Spleen (tissue), 11 donors: ENCODE results near the gene FAM209B. TPM values are rescaled to one million over a fixed set of nuclear protein-coding genes. Genes with fewer than 3 reads are reported as not detected.
A peak's percentile ranks its signal among the peaks of the same experiment; 100 is the strongest.

Experiments used
- DNase-seq: peaks from one replicate; pipeline ENCODE4 v3.0.0-alpha.2; 2020
- H3K27ac ChIP-seq, 8 donors: fragments of 200-600 bp; sonication (generic) in 7 of 8; 1 replicate in 4 of 8; 2 replicates in 4 of 8; pipeline versions ENCODE4 v1.5.0 to v1.8.0; 2016 to 2021; ENCODE audit warnings: inconsistent platforms in 4 of 8, mild to moderate bottlenecking in 4 of 8, moderate library complexity in 1 of 8
- H3K27me3 ChIP-seq, 7 donors: fragments of 200-600 bp; sonication (generic) in 6 of 7; replicated peaks in 1 of 7; 1 replicate in 4 of 7; 2 replicates in 3 of 7; pipeline versions ENCODE4 v1.5.0 to v1.8.0; 2016 to 2021; ENCODE audit warnings: inconsistent platforms in 3 of 7, mild to moderate bottlenecking in 1 of 7
- H3K36me3 ChIP-seq, 6 donors: fragments of 200-600 bp; sonication (generic) in 5 of 6; 1 replicate in 4 of 6; 2 replicates in 2 of 6; pipeline versions ENCODE4 v1.5.0 to v1.8.0; 2016 to 2021; ENCODE audit warnings: inconsistent platforms in 2 of 6
- H3K4me1 ChIP-seq, 6 donors: fragments of 200-600 bp; sonication (generic) in 5 of 6; 1 replicate in 3 of 6; 2 replicates in 3 of 6; pipeline versions ENCODE4 v1.5.0 to v1.8.0; 2016 to 2021; ENCODE audit warnings: inconsistent platforms in 3 of 6
- H3K4me3 ChIP-seq, 8 donors: fragments of 200-600 bp; sonication (generic) in 7 of 8; 1 replicate in 4 of 8; 2 replicates in 4 of 8; pipeline versions ENCODE4 v1.5.0 to v1.8.0; 2016 to 2021; ENCODE audit warnings: inconsistent platforms in 4 of 8, mild to moderate bottlenecking in 4 of 8, moderate library complexity in 2 of 8
- H3K9me3 ChIP-seq, 8 donors: fragments of 200-600 bp; sonication (generic) in 7 of 8; 1 replicate in 4 of 8; 2 replicates in 4 of 8; pipeline versions ENCODE4 v1.5.0 to v1.8.0; 2016 to 2021; ENCODE audit warnings: inconsistent platforms in 4 of 8
- CTCF ChIP-seq, 11 experiments: fragments of 200-600 bp in 7 of 11; fragments of 450-650 bp in 4 of 11; sonication (generic) in 4 of 11; IDR thresholded peaks in 8 of 11; conservative IDR thresholded peaks in 3 of 11; 1 replicate in 7 of 11; 2 replicates in 4 of 11; pipeline versions ENCODE4 v1.4.0 to v1.8.0; 2016 to 2021; ENCODE audit warnings: antibody characterized with exemption in 11 of 11, inconsistent platforms in 4 of 11, mild to moderate bottlenecking in 1 of 11
- POLR2A ChIP-seq, 3 donors: fragments of 450-650 bp; IDR thresholded peaks; one replicate each; pipeline ENCODE4 v1.5.1; 2017; ENCODE audit warnings: antibody characterized with exemption in 3 of 3, mild to moderate bottlenecking in 1 of 3
- POLR2AphosphoS5 ChIP-seq, 3 donors: sonication (generic); formaldehyde crosslinking; IDR thresholded peaks; one replicate each; pipeline ENCODE4 v1.5.1; 2017; ENCODE audit warnings: antibody characterized with exemption in 3 of 3
- WGBS, 5 donors: extraction: QIAGEN DNeasy Blood & Tissue Kit in 3 of 5; methylation state at CpG; one replicate each; pipeline versions ENCODE4 v1.1.5 to v1.1.7; 2013 to 2018; 5-methylcytosine and 5-hydroxymethylcytosine counted together
- intact Hi-C: fragments of 100-400 bp; cut with DNase I; formaldehyde crosslinking; loops from one replicate; pipeline ENCODE4 v1.15.0; 2023; ENCODE audit warnings: low total_unique reads
- polyA plus RNA-seq, 3 donors: library from polyadenylated mRNA; stranded (reverse); fragments of 200-250 nt; gene quantifications; one replicate each; pipeline ENCODE4 v1.2.1, GENCODE V29; 2013
- total RNA-seq, 7 donors: library from RNA; depleted of rRNA in 3 of 7; stranded (reverse); fragments of >200 nt in 3 of 7; fragmentation: NEBNext Ultra II Directional in 4 of 7; extraction: Animal tissue kit (Norgen Biotek cat#: 25700) in 4 of 7; gene quantifications; one replicate each; pipeline versions ENCODE4 v1.1.0 to v1.2.1, GENCODE V29; 2016 to 2021
- donor health status: healthy with polysubstance abuse.
- donor health status: DM: no; HTN: no; CAD: no; lungs with moderate emphysema.
- donor health status: DM: no; HTN: no; CAD: no.
- donor health status: Bipolar disorder and iron deficiency.
- donor health status: healthy.
- donor health status: DM: no; HTN: no; CAD: no.
- donor health status: DM: yes; HTN: yes; CAD: no.

The FAM209B gene
- total and polyA plus RNA-seq, 10 donors = 0.97 to 5.8 (median 1.9) TPM; not detected in 3

GRCh38 chr20:56575961-56576360 lies 42.9 kb downstream of the FAM209B start:
- no peak overlapping the region for H3K4me3 ChIP-seq
- H3K27ac ChIP-seq = no peak overlapping the region
- H3K4me1 ChIP-seq = no peaks in the 10 kb centered on the region
- TF ChIP-seq POLR2A (IDR thresholded peaks at IDR 0.05) (no peak), CTCF (IDR thresholded peaks at IDR 0.05 in 8 of 11, conservative IDR thresholded peaks at IDR 0.05 in 3 of 11) (no peak), POLR2AphosphoS5 (IDR thresholded peaks at IDR 0.05) (no peak)
- peaks cover 0 to 3% (median 0%) of the 10 kb centered on the region in 8 donors for H3K9me3 ChIP-seq
- intact Hi-C loops = no loop called here
- H3K27me3 ChIP-seq = peaks cover 0 to 15% (median 0%) of the 10 kb centered on the region in 7 donors
- DNase-seq = peak; percentile 8
- 56 to 59% (median 56%) methylated on average over 4 of the region's 4 CpGs for WGBS, 5 donors
- no peaks in the 10 kb centered on the region for H3K36me3 ChIP-seq

GRCh38 chr20:56579301-56579710 lies 46.3 kb downstream of the FAM209B start:
- WGBS, 5 donors = 59 to 71% (median 66%) methylated on average over 6 of the region's 6 CpGs
- intact Hi-C loops = no loop called here
- Histone ChIP-seq H3K4me3 (no peak overlapping the region), H3K9me3 (no peaks in the 10 kb centered on the region), H3K27ac (no peak overlapping the region), H3K36me3 (no peaks in the 10 kb centered on the region), H3K27me3 (peaks cover 0 to 23% (median 0%) of the 10 kb centered on the region in 7 donors), H3K4me1 (no peaks in the 10 kb centered on the region)
- no peak for DNase-seq
- TF ChIP-seq POLR2AphosphoS5 (IDR thresholded peaks at IDR 0.05) = no peak
- TF ChIP-seq POLR2A (IDR thresholded peaks at IDR 0.05) = no peak
- TF ChIP-seq CTCF (IDR thresholded peaks at IDR 0.05 in 8 of 11, conservative IDR thresholded peaks at IDR 0.05 in 3 of 11) = no peak

GRCh38 chr20:56580226-56580625 lies 47.2 kb downstream of the FAM209B start:
- no peaks in the 10 kb centered on the region for H3K9me3 ChIP-seq
- 84 to 94% (median 87%) methylated on average over 12 of the region's 12 CpGs for WGBS, 5 donors
- TF ChIP-seq POLR2A (IDR thresholded peaks at IDR 0.05) (no peak), POLR2AphosphoS5 (IDR thresholded peaks at IDR 0.05) (no peak), CTCF (IDR thresholded peaks at IDR 0.05 in 8 of 11, conservative IDR thresholded peaks at IDR 0.05 in 3 of 11) (no peak)
- no peaks in the 10 kb centered on the region for H3K4me1 ChIP-seq
- no peak for DNase-seq
- H3K4me3 ChIP-seq = no peak overlapping the region
- H3K27me3 ChIP-seq = peaks cover 0 to 16% (median 0%) of the 10 kb centered on the region in 7 donors
- intact Hi-C loops = no loop called here
- no peak overlapping the region for H3K27ac ChIP-seq
- H3K36me3 ChIP-seq = no peaks in the 10 kb centered on the region

- no peak for TF ChIP-seq POLR2AphosphoS5 (IDR thresholded peaks at IDR 0.05)
- TF ChIP-seq POLR2A (IDR thresholded peaks at IDR 0.05) = no peak
- TF ChIP-seq CTCF (IDR thresholded peaks at IDR 0.05 in 8 of 11, conservative IDR thresholded peaks at IDR 0.05 in 3 of 11) = no peak
- 56 to 72% (median 64%) methylated on average over 2 of the region's 2 CpGs for WGBS, 5 donors
- intact Hi-C loops = no loop called here
- Histone ChIP-seq H3K4me1 (no peaks in the 10 kb centered on the region), H3K27me3 (peaks cover 0 to 10% (median 0%) of the 10 kb centered on the region in 7 donors), H3K36me3 (no peaks in the 10 kb centered on the region), H3K27ac (no peak overlapping the region), H3K9me3 (no peaks in the 10 kb centered on the region), H3K4me3 (no peak overlapping the region)
- no peak for DNase-seq
These were observed 48.7 kb downstream of the FAM209B start for GRCh38 chr20:56581701-56582100.
